ENCODE measurements around the gene CENPP. TPM values are rescaled to one million over a fixed set of nuclear protein-coding genes. Genes with fewer than 3 reads are reported as not detected.
A peak's percentile ranks its signal among the peaks of the same experiment; 100 is the strongest.

The CENPP gene
- total RNA-seq, 1 donor from 2014 or later, result 24.6 TPM

- intact Hi-C loops (cut with micrococcal nuclease), result no loop called here
- Mint-ChIP-seq H3K4me3 (no peak overlapping the region), H3K9me3 (no peaks in the 10 kb centered on the region), H3K36me3 (ENCODE audit: low read depth) (peaks cover 42% of the 10 kb centered on the region), H3K27me3 (ENCODE audit: insufficient read depth) (no peaks in the 10 kb centered on the region), H3K4me1 (ENCODE audit: low read depth) (peaks cover 13% of the 10 kb centered on the region), H3K27ac (peak overlapping the region; percentile 61)
- no peak for DNase-seq (ENCODE audit: low spot score)
Observed at GRCh38 chr9:92650839-92651621, 325.3 kb downstream of the CENPP start.

GRCh38 chr9:92652461-92652860 lies 326.7 kb downstream of the CENPP start:
- H3K27me3 Mint-ChIP-seq (ENCODE audit: insufficient read depth), result no peaks in the 10 kb centered on the region
- intact Hi-C loops (cut with micrococcal nuclease), result no loop called here
- H3K4me3 Mint-ChIP-seq, result no peak overlapping the region
- peaks cover 31% of the 10 kb centered on the region for H3K36me3 Mint-ChIP-seq (ENCODE audit: low read depth)
- no peaks in the 10 kb centered on the region for H3K9me3 Mint-ChIP-seq
- H3K4me1 Mint-ChIP-seq (ENCODE audit: low read depth), result peaks cover 1% of the 10 kb centered on the region
- no peak overlapping the region for H3K27ac Mint-ChIP-seq
- no peak for DNase-seq (ENCODE audit: low spot score)

- DNase-seq (ENCODE audit: low spot score), result no peak
- Mint-ChIP-seq H3K9me3 (no peaks in the 10 kb centered on the region), H3K36me3 (ENCODE audit: low read depth) (peaks cover 18% of the 10 kb centered on the region), H3K27ac (peak overlapping the region; percentile 20), H3K27me3 (ENCODE audit: insufficient read depth) (no peaks in the 10 kb centered on the region), H3K4me1 (ENCODE audit: low read depth) (no peaks in the 10 kb centered on the region), H3K4me3 (no peak overlapping the region)
- intact Hi-C loops (cut with micrococcal nuclease), result no loop called here
Observed at GRCh38 chr9:92654481-92655301, 328.9 kb downstream of the CENPP start.

- no peaks in the 10 kb centered on the region for H3K9me3 Mint-ChIP-seq
- H3K4me3 Mint-ChIP-seq, result no peak overlapping the region
- intact Hi-C loops (cut with micrococcal nuclease), result no loop called here
- peaks cover 16% of the 10 kb centered on the region for H3K36me3 Mint-ChIP-seq (ENCODE audit: low read depth)
- DNase-seq (ENCODE audit: low spot score), result no peak
- peaks cover 6% of the 10 kb centered on the region for H3K4me1 Mint-ChIP-seq (ENCODE audit: low read depth)
- no peaks in the 10 kb centered on the region for H3K27me3 Mint-ChIP-seq (ENCODE audit: insufficient read depth)
- H3K27ac Mint-ChIP-seq, result peak overlapping the region; percentile 20
Observed at GRCh38 chr9:92655366-92655765, 329.6 kb downstream of the CENPP start.

- Mint-ChIP-seq H3K27me3 (ENCODE audit: insufficient read depth) (no peaks in the 10 kb centered on the region), H3K36me3 (ENCODE audit: low read depth) (peaks cover 10% of the 10 kb centered on the region), H3K9me3 (no peaks in the 10 kb centered on the region), H3K4me1 (ENCODE audit: low read depth) (peaks cover 6% of the 10 kb centered on the region), H3K27ac (no peak overlapping the region), H3K4me3 (no peak overlapping the region)
- intact Hi-C loops (cut with micrococcal nuclease), result no loop called here
- DNase-seq (ENCODE audit: low spot score), result no peak
Observed at GRCh38 chr9:92655896-92656536, 330.3 kb downstream of the CENPP start.

GRCh38 chr9:92656537-92656925 lies 330.8 kb downstream of the CENPP start:
- Mint-ChIP-seq H3K27ac (no peak overlapping the region), H3K4me1 (ENCODE audit: low read depth) (peaks cover 6% of the 10 kb centered on the region), H3K27me3 (ENCODE audit: insufficient read depth) (no peaks in the 10 kb centered on the region), H3K4me3 (no peak overlapping the region), H3K36me3 (ENCODE audit: low read depth) (peaks cover 10% of the 10 kb centered on the region), H3K9me3 (no peaks in the 10 kb centered on the region)
- DNase-seq (ENCODE audit: low spot score), result no peak
- intact Hi-C loops (cut with micrococcal nuclease), result no loop called here

- Mint-ChIP-seq H3K4me3 (no peak overlapping the region), H3K27ac (no peak overlapping the region), H3K27me3 (ENCODE audit: insufficient read depth) (no peaks in the 10 kb centered on the region), H3K36me3 (ENCODE audit: low read depth) (peaks cover 13% of the 10 kb centered on the region), H3K9me3 (no peaks in the 10 kb centered on the region), H3K4me1 (ENCODE audit: low read depth) (peaks cover 6% of the 10 kb centered on the region)
- no peak for DNase-seq (ENCODE audit: low spot score)
- intact Hi-C loops (cut with micrococcal nuclease), result no loop called here
Observed at GRCh38 chr9:92657296-92658094, 331.7 kb downstream of the CENPP start.

GRCh38 chr9:92658176-92658575 lies 332.4 kb downstream of the CENPP start:
- intact Hi-C loops (cut with micrococcal nuclease), result no loop called here
- no peak overlapping the region for H3K27ac Mint-ChIP-seq
- no peaks in the 10 kb centered on the region for H3K9me3 Mint-ChIP-seq
- no peak overlapping the region for H3K4me3 Mint-ChIP-seq
- H3K27me3 Mint-ChIP-seq (ENCODE audit: insufficient read depth), result no peaks in the 10 kb centered on the region
- DNase-seq (ENCODE audit: low spot score), result no peak
- H3K4me1 Mint-ChIP-seq (ENCODE audit: low read depth), result peaks cover 8% of the 10 kb centered on the region
- peaks cover 9% of the 10 kb centered on the region for H3K36me3 Mint-ChIP-seq (ENCODE audit: low read depth)

- H3K27me3 Mint-ChIP-seq (ENCODE audit: insufficient read depth), result no peaks in the 10 kb centered on the region
Observed at GRCh38 chr9:92658611-92659010, 332.9 kb downstream of the CENPP start.

GRCh38 chr9:92659601-92660000 lies 333.8 kb downstream of the CENPP start:
- Mint-ChIP-seq H3K4me1 (ENCODE audit: low read depth) (peaks cover 21% of the 10 kb centered on the region), H3K36me3 (ENCODE audit: low read depth) (peaks cover 8% of the 10 kb centered on the region), H3K27ac (no peak overlapping the region), H3K4me3 (no peak overlapping the region), H3K27me3 (ENCODE audit: insufficient read depth) (no peaks in the 10 kb centered on the region), H3K9me3 (no peaks in the 10 kb centered on the region)
- intact Hi-C loops (cut with micrococcal nuclease), result no loop called here
- no peak for DNase-seq (ENCODE audit: low spot score)

More at GRCh38 chr9:92658611-92659010, 332.9 kb downstream of the CENPP start:
- intact Hi-C loops (cut with micrococcal nuclease), result no loop called here
- Mint-ChIP-seq H3K27ac (no peak overlapping the region), H3K36me3 (ENCODE audit: low read depth) (peaks cover 8% of the 10 kb centered on the region), H3K4me3 (no peak overlapping the region), H3K4me1 (ENCODE audit: low read depth) (peaks cover 13% of the 10 kb centered on the region), H3K9me3 (no peaks in the 10 kb centered on the region)
- no peak for DNase-seq (ENCODE audit: low spot score)

- no peak for DNase-seq (ENCODE audit: low spot score)
- Mint-ChIP-seq H3K36me3 (ENCODE audit: low read depth) (peaks cover 10% of the 10 kb centered on the region), H3K4me3 (no peak overlapping the region), H3K27me3 (ENCODE audit: insufficient read depth) (no peaks in the 10 kb centered on the region), H3K4me1 (ENCODE audit: low read depth) (peaks cover 28% of the 10 kb centered on the region), H3K9me3 (no peaks in the 10 kb centered on the region), H3K27ac (no peak overlapping the region)
- intact Hi-C loops (cut with micrococcal nuclease), result no loop called here
Observed at GRCh38 chr9:92660266-92660665, 334.5 kb downstream of the CENPP start.

- DNase-seq (ENCODE audit: low spot score), result no peak
- Mint-ChIP-seq H3K27me3 (ENCODE audit: insufficient read depth) (no peaks in the 10 kb centered on the region), H3K36me3 (ENCODE audit: low read depth) (peaks cover 8% of the 10 kb centered on the region), H3K27ac (no peak overlapping the region), H3K4me1 (ENCODE audit: low read depth) (peaks cover 35% of the 10 kb centered on the region), H3K9me3 (no peaks in the 10 kb centered on the region), H3K4me3 (no peak overlapping the region)
- intact Hi-C loops (cut with micrococcal nuclease), result no loop called here
Observed at GRCh38 chr9:92661127-92661526, 335.4 kb downstream of the CENPP start.
